Liver (tissue), 9 donors: ENCODE data around the gene DTNA. TPM values are rescaled to one million over a fixed set of nuclear protein-coding genes. Genes with fewer than 3 reads are reported as not detected.

Source experiments
- DNase-seq: peaks from one replicate; pipeline ENCODE4 v3.0.0-alpha.2; 2017; ENCODE audit warnings: low spot score
- H3K27ac ChIP-seq, 2 donors: one replicate each; pipeline ENCODE4 v1.7.0; 2013; ENCODE audit warnings: inconsistent platforms in 2 of 2, low read length in 2 of 2, control low read depth in 1 of 2, low read depth in 1 of 2, mild to moderate bottlenecking in 1 of 2
- H3K27me3 ChIP-seq, 4 donors: one replicate each; pipeline versions ENCODE4 v1.6.1 to v1.7.0; 2013; ENCODE audit warnings: low read length in 3 of 4, inconsistent platforms in 1 of 4, mild to moderate bottlenecking in 1 of 4, moderate library complexity in 1 of 4; ENCODE audit not compliant: control insufficient read depth in 4 of 4, insufficient read depth in 4 of 4
- H3K36me3 ChIP-seq, 4 donors: one replicate each; pipeline versions ENCODE4 v1.6.1 to v1.7.0; 2013; ENCODE audit warnings: low read length in 3 of 4, mild to moderate bottlenecking in 3 of 4, low read depth in 1 of 4, moderate library complexity in 1 of 4; ENCODE audit not compliant: control insufficient read depth in 4 of 4, insufficient read depth in 3 of 4
- H3K4me1 ChIP-seq, 4 donors: one replicate each; pipeline versions ENCODE4 v1.6.1 to v1.7.0; 2013; ENCODE audit warnings: low read length in 3 of 4, mild to moderate bottlenecking in 3 of 4, moderate library complexity in 1 of 4; ENCODE audit not compliant: control insufficient read depth in 4 of 4, insufficient read depth in 4 of 4
- H3K4me3 ChIP-seq, 3 donors: one replicate each; pipeline versions ENCODE4 v1.6.1 to v1.7.0; 2013; ENCODE audit warnings: low read length in 3 of 3, control low read depth in 1 of 3, low read depth in 1 of 3, mild to moderate bottlenecking in 1 of 3
- H3K9ac ChIP-seq, 2 donors: one replicate each; pipeline ENCODE4 v1.7.0; 2013; ENCODE audit warnings: low read length in 2 of 2, mild to moderate bottlenecking in 2 of 2, moderate library complexity in 2 of 2, control low read depth in 1 of 2, low read depth in 1 of 2
- H3K9me3 ChIP-seq, 4 donors: one replicate each; pipeline versions ENCODE4 v1.6.1 to v1.7.0; 2013; ENCODE audit warnings: low read length in 3 of 4; ENCODE audit not compliant: control insufficient read depth in 4 of 4
- EGR1 ChIP-seq, 2 donors: IDR thresholded peaks; 2 replicates each; pipeline ENCODE4 v1.6.1; 2016 to 2018; ENCODE audit warnings: antibody characterized with exemption in 2 of 2, low read depth in 2 of 2
- FOXA1 ChIP-seq: IDR thresholded peaks from 2 replicates; pipeline ENCODE4 v1.6.1; 2016; ENCODE audit warnings: antibody characterized with exemption
- FOXA2 ChIP-seq: IDR thresholded peaks from 2 replicates; pipeline ENCODE4 v1.6.1; 2016; ENCODE audit warnings: antibody characterized with exemption
- HNF4A ChIP-seq, 2 donors: conservative IDR thresholded peaks; 2 replicates each; pipeline ENCODE4 v1.6.1; 2016; ENCODE audit warnings: antibody characterized with exemption in 2 of 2, mild to moderate bottlenecking in 2 of 2
- HNF4G ChIP-seq: IDR thresholded peaks from 2 replicates; pipeline ENCODE4 v1.6.1; 2016; ENCODE audit warnings: antibody characterized with exemption
- NR2F2 ChIP-seq: IDR thresholded peaks from 2 replicates; pipeline ENCODE4 v1.6.1; 2016; ENCODE audit warnings: antibody characterized with exemption
- RXRA ChIP-seq, 2 donors: IDR thresholded peaks; 2 replicates each; pipeline ENCODE4 v1.6.1; 2017 to 2018; ENCODE audit warnings: antibody characterized with exemption in 2 of 2, mild to moderate bottlenecking in 1 of 2
- SP1 ChIP-seq: IDR thresholded peaks from 2 replicates; pipeline ENCODE4 v1.6.1; 2018; ENCODE audit warnings: antibody characterized with exemption, mild to moderate bottlenecking
- TAF1 ChIP-seq: conservative IDR thresholded peaks from 2 replicates; pipeline ENCODE4 v1.6.1; 2016; ENCODE audit warnings: antibody characterized with exemption, mild to moderate bottlenecking
- WGBS: extraction: QIAGEN DNeasy Blood & Tissue Kit; methylation state at CpG from one replicate; pipeline ENCODE4 v1.1.7; 2013; 5-methylcytosine and 5-hydroxymethylcytosine counted together
- polyA plus RNA-seq, 2 donors: library from polyadenylated mRNA; stranded (reverse) in 1 of 2; unstranded in 1 of 2; fragments of 200-250 nt in 1 of 2; fragments of >200 nt in 1 of 2; fragmentation: Nextera tagmentation in 1 of 2; extraction: Ambion mirVana in 1 of 2; gene quantifications; one replicate each; pipeline versions ENCODE4 v1.2.1 to v1.2.3, GENCODE V29; 2013 to 2015
- total RNA-seq, 2 donors: library from RNA; depleted of rRNA; stranded (reverse); fragments of >200 nt; gene quantifications; one replicate each; pipeline ENCODE4 v1.2.3, GENCODE V29; 2014
- TF ChIP-seq, protein P1 (sequence below): IDR thresholded peaks from 2 replicates; pipeline ENCODE4 v1.6.1; 2016; ENCODE audit warnings: antibody characterized with exemption
- TF ChIP-seq, protein P2 (sequence below): IDR thresholded peaks from 2 replicates; pipeline ENCODE4 v1.6.1; 2016; ENCODE audit warnings: antibody characterized with exemption, mild to moderate bottlenecking
- TF ChIP-seq, protein P3 (sequence below): fragments of 150-350 bp; IDR thresholded peaks from 2 replicates; pipeline ENCODE4 v1.5.1; 2017; ENCODE audit warnings: improper control_type of control experiment, low read depth, low read length; ENCODE audit not compliant: missing input control
- TF ChIP-seq, protein P4 (sequence below): IDR thresholded peaks from 2 replicates; pipeline ENCODE4 v1.6.1; 2016; ENCODE audit warnings: antibody characterized with exemption
- donor health status: healthy.
- donor health status: healthy.
- donor health status: healthy.
- donor health status: healthy.
- donor health status: healthy.

Gene DTNA
- total and polyA plus RNA-seq, 4 donors: 0.33 to 3.2 (median 1.4) TPM

DNA sequence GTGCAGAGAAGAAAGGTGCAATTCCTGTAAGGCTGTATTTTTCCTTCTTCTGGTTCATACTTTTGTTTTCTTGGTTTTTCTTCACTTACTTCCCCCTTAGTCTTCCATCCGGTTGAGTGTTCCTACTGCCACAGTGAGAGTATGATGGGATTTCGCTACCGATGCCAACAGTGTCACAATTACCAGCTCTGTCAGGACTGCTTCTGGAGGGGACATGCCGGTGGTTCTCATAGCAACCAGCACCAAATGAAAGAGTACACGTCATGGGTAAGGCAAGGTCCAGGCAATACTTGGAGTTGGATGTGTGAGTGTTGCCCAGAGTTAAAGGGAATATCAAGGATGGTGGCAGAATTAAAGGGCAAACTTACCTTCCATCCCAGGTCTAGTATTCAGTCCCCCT is 108.0 kb downstream of the DTNA start (continued):
- TF ChIP-seq EGR1 (IDR thresholded peaks at IDR 0.05; ENCODE audit: low read depth in 2 of 2): no peak
- no peak for TF ChIP-seq NR2F2

DNA sequence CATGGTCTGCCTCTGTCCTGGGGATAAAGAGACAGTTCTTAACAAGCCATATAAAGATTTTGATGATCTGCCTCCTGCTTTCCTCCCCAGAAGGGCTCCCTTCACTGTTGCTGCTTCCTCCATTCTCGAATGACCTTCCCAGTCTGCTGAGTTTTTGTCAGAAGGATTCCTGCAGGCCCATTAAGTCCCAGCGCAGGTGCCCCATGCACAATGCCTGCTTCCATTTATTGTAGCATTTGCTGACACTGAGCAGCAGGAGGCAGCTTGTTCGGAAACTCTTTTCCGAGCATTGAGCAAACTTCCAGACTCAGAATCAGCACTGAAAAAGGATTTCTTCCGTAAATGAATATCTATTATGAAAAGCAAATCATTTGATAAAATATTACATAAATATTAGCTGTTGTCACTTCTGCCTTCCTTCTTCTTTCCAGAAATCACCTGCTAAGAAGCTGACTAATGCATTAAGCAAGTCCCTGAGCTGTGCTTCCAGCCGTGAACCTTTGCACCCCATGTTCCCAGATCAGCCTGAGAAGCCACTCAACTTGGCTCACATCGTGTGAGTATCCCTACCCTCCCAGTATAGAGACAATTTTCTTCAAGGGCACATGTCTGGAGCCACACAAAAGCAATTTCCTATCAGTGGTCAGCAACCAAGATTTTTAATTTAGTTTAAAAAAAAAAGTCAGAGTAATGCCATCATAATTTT is 110.4 kb downstream of the DTNA start:
- no peaks in the 10 kb centered on the region for H3K27me3 ChIP-seq
- no peak for DNase-seq
- H3K27ac ChIP-seq: no peak overlapping the region
- no peak overlapping the region for H3K9ac ChIP-seq
- 76% methylated on average over 7 of the region's 7 CpGs for WGBS
- TF ChIP-seq FOXA2: no peak
- no peaks in the 10 kb centered on the region for H3K4me1 ChIP-seq
- H3K9me3 ChIP-seq: no peaks in the 10 kb centered on the region
- no peak overlapping the region for H3K4me3 ChIP-seq
- H3K36me3 ChIP-seq: no peaks in the 10 kb centered on the region

DNA sequence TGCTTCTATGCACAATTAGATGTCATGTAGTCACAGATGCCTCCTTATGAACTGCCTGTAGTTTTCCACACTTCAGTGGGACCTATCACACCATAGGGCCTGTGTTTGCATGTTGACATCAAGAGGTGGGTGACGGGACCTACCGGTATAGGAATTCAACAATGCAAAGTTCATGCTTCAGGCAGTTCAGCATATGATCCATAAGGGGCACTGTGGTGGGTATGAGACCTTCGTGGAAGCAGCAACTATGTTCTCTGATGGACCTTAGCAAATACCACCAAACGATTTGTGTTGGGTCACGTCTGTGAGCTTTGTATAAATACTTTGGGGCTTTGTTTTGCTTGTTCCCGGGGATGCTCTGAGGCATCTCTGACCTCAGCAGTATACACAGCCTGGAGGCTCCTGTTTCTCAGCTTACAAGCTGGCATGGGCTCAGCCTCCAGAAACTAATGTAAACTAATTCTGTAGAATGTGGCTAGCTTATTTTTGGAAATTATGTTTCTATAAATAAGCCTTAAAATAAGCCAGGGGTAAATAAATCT is 111.6 kb downstream of the DTNA start:
- no peak for DNase-seq
- no peaks in the 10 kb centered on the region for H3K9me3 ChIP-seq
- H3K27me3 ChIP-seq: no peaks in the 10 kb centered on the region
- no peaks in the 10 kb centered on the region for H3K4me1 ChIP-seq
- TF ChIP-seq FOXA1: no peak
- TF ChIP-seq RXRA (IDR thresholded peaks at IDR 0.05): no peak
- TF ChIP-seq HNF4A (conservative IDR thresholded peaks at IDR 0.05): no peak
- TF ChIP-seq, protein P1, sequence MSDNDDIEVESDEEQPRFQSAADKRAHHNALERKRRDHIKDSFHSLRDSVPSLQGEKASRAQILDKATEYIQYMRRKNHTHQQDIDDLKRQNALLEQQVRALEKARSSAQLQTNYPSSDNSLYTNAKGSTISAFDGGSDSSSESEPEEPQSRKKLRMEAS: no peak
- no peak for TF ChIP-seq EGR1 (IDR thresholded peaks at IDR 0.05; ENCODE audit: low read depth in 2 of 2)
- TF ChIP-seq, protein P2, sequence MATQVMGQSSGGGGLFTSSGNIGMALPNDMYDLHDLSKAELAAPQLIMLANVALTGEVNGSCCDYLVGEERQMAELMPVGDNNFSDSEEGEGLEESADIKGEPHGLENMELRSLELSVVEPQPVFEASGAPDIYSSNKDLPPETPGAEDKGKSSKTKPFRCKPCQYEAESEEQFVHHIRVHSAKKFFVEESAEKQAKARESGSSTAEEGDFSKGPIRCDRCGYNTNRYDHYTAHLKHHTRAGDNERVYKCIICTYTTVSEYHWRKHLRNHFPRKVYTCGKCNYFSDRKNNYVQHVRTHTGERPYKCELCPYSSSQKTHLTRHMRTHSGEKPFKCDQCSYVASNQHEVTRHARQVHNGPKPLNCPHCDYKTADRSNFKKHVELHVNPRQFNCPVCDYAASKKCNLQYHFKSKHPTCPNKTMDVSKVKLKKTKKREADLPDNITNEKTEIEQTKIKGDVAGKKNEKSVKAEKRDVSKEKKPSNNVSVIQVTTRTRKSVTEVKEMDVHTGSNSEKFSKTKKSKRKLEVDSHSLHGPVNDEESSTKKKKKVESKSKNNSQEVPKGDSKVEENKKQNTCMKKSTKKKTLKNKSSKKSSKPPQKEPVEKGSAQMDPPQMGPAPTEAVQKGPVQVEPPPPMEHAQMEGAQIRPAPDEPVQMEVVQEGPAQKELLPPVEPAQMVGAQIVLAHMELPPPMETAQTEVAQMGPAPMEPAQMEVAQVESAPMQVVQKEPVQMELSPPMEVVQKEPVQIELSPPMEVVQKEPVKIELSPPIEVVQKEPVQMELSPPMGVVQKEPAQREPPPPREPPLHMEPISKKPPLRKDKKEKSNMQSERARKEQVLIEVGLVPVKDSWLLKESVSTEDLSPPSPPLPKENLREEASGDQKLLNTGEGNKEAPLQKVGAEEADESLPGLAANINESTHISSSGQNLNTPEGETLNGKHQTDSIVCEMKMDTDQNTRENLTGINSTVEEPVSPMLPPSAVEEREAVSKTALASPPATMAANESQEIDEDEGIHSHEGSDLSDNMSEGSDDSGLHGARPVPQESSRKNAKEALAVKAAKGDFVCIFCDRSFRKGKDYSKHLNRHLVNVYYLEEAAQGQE: no peak
- TF ChIP-seq TAF1: no peak
- TF ChIP-seq, protein P3, sequence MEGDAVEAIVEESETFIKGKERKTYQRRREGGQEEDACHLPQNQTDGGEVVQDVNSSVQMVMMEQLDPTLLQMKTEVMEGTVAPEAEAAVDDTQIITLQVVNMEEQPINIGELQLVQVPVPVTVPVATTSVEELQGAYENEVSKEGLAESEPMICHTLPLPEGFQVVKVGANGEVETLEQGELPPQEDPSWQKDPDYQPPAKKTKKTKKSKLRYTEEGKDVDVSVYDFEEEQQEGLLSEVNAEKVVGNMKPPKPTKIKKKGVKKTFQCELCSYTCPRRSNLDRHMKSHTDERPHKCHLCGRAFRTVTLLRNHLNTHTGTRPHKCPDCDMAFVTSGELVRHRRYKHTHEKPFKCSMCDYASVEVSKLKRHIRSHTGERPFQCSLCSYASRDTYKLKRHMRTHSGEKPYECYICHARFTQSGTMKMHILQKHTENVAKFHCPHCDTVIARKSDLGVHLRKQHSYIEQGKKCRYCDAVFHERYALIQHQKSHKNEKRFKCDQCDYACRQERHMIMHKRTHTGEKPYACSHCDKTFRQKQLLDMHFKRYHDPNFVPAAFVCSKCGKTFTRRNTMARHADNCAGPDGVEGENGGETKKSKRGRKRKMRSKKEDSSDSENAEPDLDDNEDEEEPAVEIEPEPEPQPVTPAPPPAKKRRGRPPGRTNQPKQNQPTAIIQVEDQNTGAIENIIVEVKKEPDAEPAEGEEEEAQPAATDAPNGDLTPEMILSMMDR: no peak
- TF ChIP-seq, protein P4, sequence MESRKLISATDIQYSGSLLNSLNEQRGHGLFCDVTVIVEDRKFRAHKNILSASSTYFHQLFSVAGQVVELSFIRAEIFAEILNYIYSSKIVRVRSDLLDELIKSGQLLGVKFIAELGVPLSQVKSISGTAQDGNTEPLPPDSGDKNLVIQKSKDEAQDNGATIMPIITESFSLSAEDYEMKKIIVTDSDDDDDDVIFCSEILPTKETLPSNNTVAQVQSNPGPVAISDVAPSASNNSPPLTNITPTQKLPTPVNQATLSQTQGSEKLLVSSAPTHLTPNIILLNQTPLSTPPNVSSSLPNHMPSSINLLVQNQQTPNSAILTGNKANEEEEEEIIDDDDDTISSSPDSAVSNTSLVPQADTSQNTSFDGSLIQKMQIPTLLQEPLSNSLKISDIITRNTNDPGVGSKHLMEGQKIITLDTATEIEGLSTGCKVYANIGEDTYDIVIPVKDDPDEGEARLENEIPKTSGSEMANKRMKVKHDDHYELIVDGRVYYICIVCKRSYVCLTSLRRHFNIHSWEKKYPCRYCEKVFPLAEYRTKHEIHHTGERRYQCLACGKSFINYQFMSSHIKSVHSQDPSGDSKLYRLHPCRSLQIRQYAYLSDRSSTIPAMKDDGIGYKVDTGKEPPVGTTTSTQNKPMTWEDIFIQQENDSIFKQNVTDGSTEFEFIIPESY: no peak
- TF ChIP-seq HNF4G: no peak
- no peak for TF ChIP-seq SP1
- no peaks in the 10 kb centered on the region for H3K36me3 ChIP-seq
- no peak overlapping the region for H3K4me3 ChIP-seq
- WGBS: 75% methylated on average over 6 of the region's 6 CpGs
- H3K9ac ChIP-seq: no peak overlapping the region
- no peak overlapping the region for H3K27ac ChIP-seq
